GM13976 (cell line): Measurements from ENCODE around the gene TCEA3.

ENCODE experiments used
- DNase-seq: peaks from one replicate; pipeline ENCODE4 v3.0.0; 2012; ENCODE audit warnings: low spot score
- in situ Hi-C: fragments of 300-500 bp; cut with MboI; formaldehyde crosslinking; loops from one replicate; pipeline ENCODE4 v1.12.0; 2022; ENCODE audit warnings: low sequenced_read_pairs, mixed read lengths, inconsistent platforms; ENCODE audit not compliant: unreplicated experiment
- TF ChIP-seq, protein P1 (sequence below): IDR thresholded peaks from 2 replicates; pipeline ENCODE4 v1.5.1; 2012; ENCODE audit warnings: borderline replicate concordance, mild to moderate bottlenecking; ENCODE audit not compliant: insufficient read depth; ENCODE audit errors: extremely low read depth, missing control alignments, control extremely low read depth

TCEA3 gene

GRCh38 chr1:23428136-23428905 is 3.8 kb upstream of the TCEA3 start:
- TF ChIP-seq, protein P1, sequence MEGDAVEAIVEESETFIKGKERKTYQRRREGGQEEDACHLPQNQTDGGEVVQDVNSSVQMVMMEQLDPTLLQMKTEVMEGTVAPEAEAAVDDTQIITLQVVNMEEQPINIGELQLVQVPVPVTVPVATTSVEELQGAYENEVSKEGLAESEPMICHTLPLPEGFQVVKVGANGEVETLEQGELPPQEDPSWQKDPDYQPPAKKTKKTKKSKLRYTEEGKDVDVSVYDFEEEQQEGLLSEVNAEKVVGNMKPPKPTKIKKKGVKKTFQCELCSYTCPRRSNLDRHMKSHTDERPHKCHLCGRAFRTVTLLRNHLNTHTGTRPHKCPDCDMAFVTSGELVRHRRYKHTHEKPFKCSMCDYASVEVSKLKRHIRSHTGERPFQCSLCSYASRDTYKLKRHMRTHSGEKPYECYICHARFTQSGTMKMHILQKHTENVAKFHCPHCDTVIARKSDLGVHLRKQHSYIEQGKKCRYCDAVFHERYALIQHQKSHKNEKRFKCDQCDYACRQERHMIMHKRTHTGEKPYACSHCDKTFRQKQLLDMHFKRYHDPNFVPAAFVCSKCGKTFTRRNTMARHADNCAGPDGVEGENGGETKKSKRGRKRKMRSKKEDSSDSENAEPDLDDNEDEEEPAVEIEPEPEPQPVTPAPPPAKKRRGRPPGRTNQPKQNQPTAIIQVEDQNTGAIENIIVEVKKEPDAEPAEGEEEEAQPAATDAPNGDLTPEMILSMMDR: no peak
- DNase-seq: no peak
- in situ Hi-C loops: no loop called here

DNA sequence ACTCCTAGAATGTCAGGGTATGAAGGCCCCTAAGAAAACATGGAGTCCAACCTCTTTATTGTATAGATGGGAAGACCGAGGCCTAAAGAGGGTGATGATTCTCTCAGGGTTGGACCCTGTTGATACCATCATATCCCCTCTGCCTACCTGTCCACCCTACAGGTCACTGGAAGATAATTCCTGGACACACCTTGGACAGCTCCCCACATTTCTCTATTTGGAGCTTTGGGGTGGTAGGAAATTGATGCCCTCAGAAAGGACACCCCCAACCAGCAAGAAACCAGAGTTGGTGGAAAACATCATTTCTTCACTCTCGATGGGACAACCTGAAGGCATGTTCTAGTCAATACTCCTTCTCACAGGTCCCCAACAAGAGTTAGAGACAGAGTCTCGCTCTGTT is 3.0 kb upstream of the TCEA3 start:
- TF ChIP-seq, protein P1: no peak
- no peak for DNase-seq
- in situ Hi-C loops: no loop called here

GRCh38 chr1:23426828-23427227 is 2.3 kb upstream of the TCEA3 start:
- no peak for DNase-seq
- in situ Hi-C loops: no loop called here
- TF ChIP-seq, protein P1: no peak

DNA sequence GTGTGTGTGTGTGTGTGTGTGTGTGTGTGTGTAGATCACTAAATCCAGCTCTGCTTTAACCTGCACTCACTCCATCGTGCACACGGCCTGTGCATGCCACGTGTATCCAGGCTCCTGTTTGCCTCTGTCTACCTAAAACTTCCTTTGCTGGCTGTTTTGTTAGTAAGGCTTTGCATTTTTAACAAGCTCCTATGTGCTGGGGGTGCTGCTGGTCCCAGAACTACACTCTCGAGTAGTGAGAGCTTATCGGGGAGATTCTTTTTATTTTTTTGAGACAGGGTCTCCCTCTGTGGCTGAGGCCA is 596 bp upstream of the TCEA3 start:
- DNase-seq: no peak
- TF ChIP-seq, protein P1: no peak
- in situ Hi-C loops: no loop called here

- in situ Hi-C loops: no loop called here
- DNase-seq: no peak
- TF ChIP-seq, protein P1: no peak
These were observed 894 bp downstream of the TCEA3 start for GRCh38 chr1:23423415-23424292.

DNA sequence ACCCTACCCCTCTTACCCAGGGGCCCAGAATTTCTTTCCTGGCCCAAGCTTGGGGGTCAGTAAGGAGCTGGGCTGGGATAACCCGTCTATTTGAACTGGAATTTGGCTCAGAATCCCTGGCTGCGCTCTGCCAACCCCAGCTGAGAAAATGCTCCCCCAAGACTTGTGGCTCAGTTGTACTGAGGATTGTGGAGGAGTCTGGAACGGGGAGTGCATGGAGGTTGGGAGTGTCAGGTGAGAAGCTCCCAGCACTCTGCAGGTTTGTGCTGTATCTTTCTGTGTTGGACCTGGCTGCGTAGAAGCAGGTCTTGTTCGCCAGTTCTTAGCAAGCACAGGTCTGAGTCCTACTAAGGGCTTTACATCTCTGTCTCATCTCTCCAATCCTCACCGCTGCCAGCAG is 1.6 kb downstream of the TCEA3 start:
- TF ChIP-seq, protein P1: no peak
- no peak for DNase-seq
- in situ Hi-C loops: no loop called here
